Mesenchymal stem cell (in vitro differentiated cells and primary cell): Measurements from ENCODE around the gene DNAJB6.
A peak's percentile ranks its signal among the peaks of the same experiment; 100 is the strongest.

ENCODE experiments used
- DNase-seq: peaks from one replicate; pipeline ENCODE4 v3.0.0-alpha.2; 2013
- H2AFZ ChIP-seq: one replicate; pipeline ENCODE4 v1.6.1; 2013; ENCODE audit warnings: low read depth, mild to moderate bottlenecking, control low read depth, inconsistent platforms, low read length, moderate library complexity
- H2AK5ac ChIP-seq: 2 replicates; pipeline ENCODE4 v1.6.1; 2013; ENCODE audit warnings: low read length, moderate library complexity, mild to moderate bottlenecking, inconsistent platforms; ENCODE audit not compliant: severe bottlenecking
- H2BK120ac ChIP-seq: one replicate; pipeline ENCODE4 v1.6.1; 2013; ENCODE audit warnings: low read depth, mild to moderate bottlenecking, inconsistent platforms, low read length, moderate library complexity
- H2BK12ac ChIP-seq, 2 experiments: one replicate each; pipeline ENCODE4 v1.6.1; 2013; ENCODE audit warnings: inconsistent platforms in 2 of 2, low read length in 2 of 2, mild to moderate bottlenecking in 2 of 2, moderate library complexity in 2 of 2, control low read depth in 1 of 2
- H2BK15ac ChIP-seq: one replicate; pipeline ENCODE4 v1.6.1; 2013; ENCODE audit warnings: mild to moderate bottlenecking, low read depth, inconsistent platforms; ENCODE audit not compliant: poor library complexity, severe bottlenecking
- H2BK5ac ChIP-seq: 2 replicates; pipeline ENCODE4 v1.6.1; 2013; ENCODE audit warnings: low read depth, mild to moderate bottlenecking, low read length, control low read depth, inconsistent platforms; ENCODE audit not compliant: poor library complexity, severe bottlenecking
- H3K14ac ChIP-seq, 2 experiments: one replicate each; pipeline ENCODE4 v1.6.1; 2013; ENCODE audit warnings: inconsistent platforms in 2 of 2, low read length in 2 of 2, control low read depth in 1 of 2, mild to moderate bottlenecking in 1 of 2, moderate library complexity in 1 of 2
- H3K18ac ChIP-seq, 2 experiments: one replicate each; pipeline ENCODE4 v1.6.1; 2013; ENCODE audit warnings: inconsistent platforms in 2 of 2, low read length in 2 of 2, control low read depth in 1 of 2, low read depth in 1 of 2, mild to moderate bottlenecking in 1 of 2
- H3K23ac ChIP-seq, 2 experiments: one replicate each; pipeline ENCODE4 v1.6.1; 2013; ENCODE audit warnings: inconsistent platforms in 2 of 2, low read length in 2 of 2, mild to moderate bottlenecking in 2 of 2, moderate library complexity in 2 of 2, control low read depth in 1 of 2
- H3K27ac ChIP-seq: 2 replicates; pipeline ENCODE4 v1.5.1; 2013; ENCODE audit warnings: mild to moderate bottlenecking, moderate library complexity, low read length, control low read depth, inconsistent platforms; ENCODE audit not compliant: poor library complexity, severe bottlenecking
- H3K27me3 ChIP-seq, 2 experiments: 2 replicates each; pipeline versions ENCODE4 v1.6.1 to v1.7.0; 2013; ENCODE audit warnings: low read length in 2 of 2, mild to moderate bottlenecking in 2 of 2, moderate library complexity in 2 of 2, control low read depth in 1 of 2, inconsistent platforms in 1 of 2; ENCODE audit not compliant: control insufficient read depth in 1 of 2, insufficient read depth in 1 of 2
- H3K36me3 ChIP-seq, 2 experiments: 2 replicates each; pipeline versions ENCODE4 v1.6.1 to v1.7.0; 2013; ENCODE audit warnings: low read length in 2 of 2, control low read depth in 1 of 2, inconsistent platforms in 1 of 2, low read depth in 1 of 2, mild to moderate bottlenecking in 1 of 2; ENCODE audit not compliant: insufficient read depth in 2 of 2, control insufficient read depth in 1 of 2
- H3K4ac ChIP-seq, 2 experiments: one replicate each; pipeline ENCODE4 v1.6.1; 2013; ENCODE audit warnings: inconsistent platforms in 2 of 2, low read length in 2 of 2, mild to moderate bottlenecking in 2 of 2, moderate library complexity in 2 of 2, control low read depth in 1 of 2, low read depth in 1 of 2
- H3K4me1 ChIP-seq: 2 replicates; pipeline ENCODE4 v1.6.1; 2013; ENCODE audit warnings: low read depth, low read length, control low read depth; ENCODE audit not compliant: control insufficient read depth, insufficient read depth
- H3K4me2 ChIP-seq: 2 replicates; pipeline ENCODE4 v1.6.1; 2013; ENCODE audit warnings: low read length, mild to moderate bottlenecking, inconsistent platforms; ENCODE audit not compliant: poor library complexity, severe bottlenecking
- H3K4me3 ChIP-seq, 2 experiments: 2 replicates each; pipeline versions ENCODE4 v1.5.1 to v1.7.0; 2013; ENCODE audit warnings: low read length in 2 of 2, mild to moderate bottlenecking in 2 of 2, control low read depth in 1 of 2, low read depth in 1 of 2; ENCODE audit not compliant: insufficient read depth in 1 of 2
- H3K79me1 ChIP-seq: replicated peaks from 2 replicates; pipeline ENCODE4 v1.6.1; 2013; ENCODE audit warnings: mild to moderate bottlenecking, control low read depth, low read length, inconsistent platforms; ENCODE audit not compliant: poor library complexity, severe bottlenecking
- H3K9ac ChIP-seq: 2 replicates; pipeline ENCODE4 v1.7.0; 2013; ENCODE audit warnings: mild to moderate bottlenecking, low read length, moderate library complexity
- H3K9me3 ChIP-seq: 2 replicates; pipeline ENCODE4 v1.7.0; 2013; ENCODE audit warnings: mild to moderate bottlenecking, low read length; ENCODE audit not compliant: control insufficient read depth
- H4K8ac ChIP-seq: one replicate; pipeline ENCODE4 v1.6.1; 2013; ENCODE audit warnings: inconsistent platforms, mild to moderate bottlenecking, low read length, moderate library complexity
- H4K91ac ChIP-seq: one replicate; pipeline ENCODE4 v1.6.1; 2013; ENCODE audit warnings: mild to moderate bottlenecking, low read length, inconsistent platforms
- WGBS: methylation state at CpG from one replicate; pipeline ENCODE4 v1.1.7; 2013; ENCODE audit warnings: mixed read lengths; 5-methylcytosine and 5-hydroxymethylcytosine counted together

DNAJB6 gene

DNA sequence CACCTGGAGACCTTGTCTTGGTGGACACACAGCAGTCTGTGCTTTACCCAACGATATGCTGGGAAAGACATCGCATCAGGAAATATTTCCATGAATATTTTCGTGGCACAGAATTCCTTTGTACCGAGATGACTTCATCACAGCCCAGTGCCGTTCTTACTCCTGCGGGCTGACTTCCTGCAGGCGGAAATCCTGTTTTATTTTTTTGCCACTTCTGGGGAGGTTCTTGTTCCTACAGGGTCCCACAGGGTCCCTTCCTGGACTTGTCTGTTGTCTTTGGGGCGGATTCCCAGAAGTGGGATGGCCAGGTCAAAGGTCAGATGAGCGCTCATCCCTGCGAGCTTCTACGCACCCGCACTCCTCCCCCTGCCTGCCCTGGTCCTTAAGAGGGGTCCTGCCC lies 86.5 kb downstream of the DNAJB6 start:
- Histone ChIP-seq H3K27me3 (no peaks in the 10 kb centered on the region), H3K18ac (no peak overlapping the region), H3K9ac (no peak overlapping the region), H3K4me2 (peak overlapping the region; percentile 54), H3K14ac (no peak overlapping the region), H3K9me3 (no peaks in the 10 kb centered on the region), H4K8ac (no peak overlapping the region), H2BK12ac (no peak overlapping the region), H2BK15ac (no peak overlapping the region), H3K79me1 (peaks cover 8% of the 10 kb centered on the region), H2BK5ac (no peak overlapping the region), H2AK5ac (peak overlapping the region; percentile 49), H2AFZ (no peak overlapping the region), H4K91ac (no peak overlapping the region), H3K4me3 (no peak overlapping the region), H3K23ac (no peak overlapping the region), H3K4ac (no peak overlapping the region), H3K27ac (peak overlapping the region; percentile 8), H3K4me1 (peaks cover 13% of the 10 kb centered on the region), H3K36me3 (peaks cover 1 to 38% of the 10 kb centered on the region in 2 experiments), H2BK120ac (no peak overlapping the region)
- DNase-seq = no peak
- 76% methylated on average over 12 of the region's 12 CpGs for WGBS

DNA sequence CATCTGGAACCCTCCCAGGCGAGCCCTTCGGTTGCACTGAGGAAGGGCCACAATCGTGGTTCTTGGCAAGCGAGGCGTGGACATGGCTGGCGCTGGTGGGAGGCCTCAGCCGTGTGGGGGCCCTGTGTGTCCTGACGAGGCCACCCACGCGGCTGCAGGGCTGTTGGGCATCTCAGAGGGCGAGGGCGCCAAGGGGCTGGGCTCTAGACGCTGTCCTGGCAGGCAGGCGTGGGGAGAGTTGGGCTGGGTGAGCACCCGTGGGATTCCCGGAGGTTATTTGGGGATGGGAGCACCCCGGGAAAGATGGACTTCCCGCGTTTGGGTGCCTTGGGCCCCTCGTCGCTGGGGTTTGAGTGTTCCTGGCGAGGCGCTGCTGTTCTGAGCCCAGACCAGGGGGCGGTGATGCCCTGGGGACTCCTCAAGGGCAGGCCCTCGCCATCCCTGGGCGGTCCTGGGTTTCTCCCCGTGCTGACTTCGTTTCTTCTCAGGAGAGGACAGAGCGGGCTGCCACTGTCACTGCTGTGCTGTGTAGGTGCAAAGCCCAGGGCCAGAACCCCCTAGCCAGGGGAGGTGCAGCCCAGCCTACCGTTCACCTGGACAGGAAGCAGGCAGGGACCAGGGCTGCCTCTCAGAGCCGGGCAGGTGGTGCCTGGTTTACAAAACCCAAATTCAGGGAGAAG lies 87.2 kb downstream of the DNAJB6 start:
- no peak overlapping the region for H4K8ac ChIP-seq
- no peak overlapping the region for H4K91ac ChIP-seq
- H3K23ac ChIP-seq = no peak overlapping the region
- H3K18ac ChIP-seq = no peak overlapping the region
- H2AFZ ChIP-seq = no peak overlapping the region
- 90% methylated on average over 31 of the region's 31 CpGs for WGBS
- peaks cover 4% of the 10 kb centered on the region for H3K79me1 ChIP-seq
- no peak overlapping the region for H3K4me2 ChIP-seq
- no peak overlapping the region for H3K14ac ChIP-seq
- H3K27me3 ChIP-seq = no peaks in the 10 kb centered on the region
- H2AK5ac ChIP-seq = peak overlapping the region; percentile 49
- H2BK5ac ChIP-seq = no peak overlapping the region
- no peak overlapping the region for H2BK120ac ChIP-seq
- H2BK15ac ChIP-seq = no peak overlapping the region
- DNase-seq = no peak
- H3K4ac ChIP-seq = no peak overlapping the region
- peaks cover 0 to 32% of the 10 kb centered on the region in 2 experiments for H3K36me3 ChIP-seq
- no peak overlapping the region for H3K4me3 ChIP-seq
- H3K4me1 ChIP-seq = peaks cover 13% of the 10 kb centered on the region
- H3K9me3 ChIP-seq = no peaks in the 10 kb centered on the region
- no peak overlapping the region for H2BK12ac ChIP-seq
- no peak overlapping the region for H3K27ac ChIP-seq
- H3K9ac ChIP-seq = no peak overlapping the region

- WGBS = 84% methylated on average over 12 of the region's 18 CpGs
Measured at GRCh38 chr7:157425137-157425731, 88.4 kb downstream of the DNAJB6 start.

GRCh38 chr7:157425761-157426160 lies 89.0 kb downstream of the DNAJB6 start:
- Histone ChIP-seq H2BK5ac (no peak overlapping the region), H3K27ac (no peak overlapping the region), H2AFZ (no peak overlapping the region), H2AK5ac (no peak overlapping the region), H3K4ac (no peak overlapping the region), H3K14ac (no peak overlapping the region), H3K23ac (no peak overlapping the region), H3K4me3 (no peak overlapping the region), H4K91ac (no peak overlapping the region), H3K4me2 (no peak overlapping the region), H3K4me1 (peaks cover 13% of the 10 kb centered on the region), H2BK120ac (no peak overlapping the region), H4K8ac (no peak overlapping the region), H3K79me1 (peaks cover 3% of the 10 kb centered on the region), H3K9ac (no peak overlapping the region), H3K18ac (no peak overlapping the region), H2BK15ac (no peak overlapping the region), H3K9me3 (no peaks in the 10 kb centered on the region), H2BK12ac (no peak overlapping the region), H3K36me3 (peaks cover 0 to 27% of the 10 kb centered on the region in 2 experiments), H3K27me3 (no peaks in the 10 kb centered on the region)
- no peak for DNase-seq
- 92% methylated on average over 19 of the region's 19 CpGs for WGBS

More at GRCh38 chr7:157425137-157425731, 88.4 kb downstream of the DNAJB6 start:
- Histone ChIP-seq H2AFZ (no peak overlapping the region), H4K91ac (no peak overlapping the region), H3K23ac (no peak overlapping the region), H2BK12ac (no peak overlapping the region), H4K8ac (no peak overlapping the region), H3K9me3 (no peaks in the 10 kb centered on the region), H3K79me1 (peaks cover 3% of the 10 kb centered on the region), H3K4me1 (peaks cover 13% of the 10 kb centered on the region), H3K4me3 (no peak overlapping the region), H2BK15ac (no peak overlapping the region), H3K4me2 (no peak overlapping the region), H3K4ac (no peak overlapping the region), H3K14ac (no peak overlapping the region), H3K27ac (no peak overlapping the region), H3K18ac (no peak overlapping the region), H3K36me3 (peaks cover 0 to 29% of the 10 kb centered on the region in 2 experiments), H2AK5ac (no peak overlapping the region), H2BK5ac (no peak overlapping the region), H2BK120ac (no peak overlapping the region), H3K9ac (no peak overlapping the region), H3K27me3 (no peaks in the 10 kb centered on the region)
- no peak for DNase-seq
